K562 (cell line): Measurements from ENCODE around the gene NT5DC4. TPM values are rescaled to one million over a fixed set of nuclear protein-coding genes. Genes with fewer than 3 reads are reported as not detected.

Experiments
- ATAC-seq: fragments of 200-7000 bp; cut with Tn5 transposase; 3 replicates; pipeline ENCODE4 v1.9.1; 2020; ENCODE audit warnings: moderate library complexity
- BruUV-seq: library from RNA; stranded (reverse); fragments of 400-500 nt; replicated peaks from 2 replicates; lab custom pipeline; 2021; lab: Mats Ljungman, UMichigan
- CTCF ChIA-PET: fragments of 300-600 bp; formaldehyde crosslinking; extraction: SDS; loops from one replicate; lab custom pipeline; 2021; ENCODE audit warnings: low intra/inter-chr PET ratio; lab: Yijun Ruan, JAX
- POLR2A ChIA-PET: fragments of 300-600, 350-650 bp; sonication (Branson Sonifier 250); formaldehyde crosslinking; extraction: SDS; loops from one replicate; lab custom pipeline; 2021; ENCODE audit warnings: antibody characterized with exemption, inconsistent platforms; lab: Yijun Ruan, JAX
- DNase-seq, 4 experiments: peaks; one replicate each; pipeline versions ENCODE4 v3.0.0 to v3.0.0-alpha.2; 2011 to 2018; ENCODE audit warnings: low spot score in 3 of 4, mixed read lengths in 3 of 4; ENCODE audit errors: extremely low read depth in 1 of 4
- FAIRE-seq: peaks from 2 replicates; lab custom pipeline; 2011; peaks lifted over from hg19 to GRCh38; lab: Jason Lieb, UNC
- H2AFZ ChIP-seq: 2 replicates; pipeline ENCODE4 v1.6.0; 2011; ENCODE audit warnings: low read depth, low read length, control low read depth, inconsistent platforms
- H3K27ac ChIP-seq: fragments of 200-600 bp; 3 replicates; pipeline ENCODE4 v1.8.0; 2011; ENCODE audit warnings: low read depth, mild to moderate bottlenecking, control low read depth, inconsistent platforms, low read length, moderate library complexity, mixed read lengths; ENCODE audit errors: extremely low read depth
- H3K27me3 ChIP-seq, 2 experiments: fragments of 300-600 bp in 1 of 2; 2 replicates in 1 of 2; 3 replicates in 1 of 2; pipeline versions ENCODE4 v1.6.0 to v1.8.0; 2011; ENCODE audit warnings: inconsistent platforms in 2 of 2, low read length in 2 of 2, mild to moderate bottlenecking in 1 of 2, mixed read lengths in 1 of 2, moderate library complexity in 1 of 2; ENCODE audit not compliant: control insufficient read depth in 2 of 2, insufficient read depth in 2 of 2
- H3K36me3 ChIP-seq: fragments of 300-600 bp; 3 replicates; pipeline ENCODE4 v1.8.0; 2011; ENCODE audit warnings: mild to moderate bottlenecking, low read length, inconsistent platforms; ENCODE audit not compliant: control insufficient read depth, insufficient read depth
- H3K4me1 ChIP-seq, 2 experiments: fragments of 200-600 bp in 1 of 2; replicated peaks in 1 of 2; 2 replicates in 1 of 2; 3 replicates in 1 of 2; pipeline versions ENCODE4 v1.5.1 to v1.8.0; 2011; ENCODE audit warnings: inconsistent platforms in 2 of 2, low read length in 2 of 2, mild to moderate bottlenecking in 1 of 2, mixed read lengths in 1 of 2, moderate library complexity in 1 of 2; ENCODE audit not compliant: control insufficient read depth in 2 of 2, insufficient read depth in 2 of 2
- H3K4me2 ChIP-seq: 2 replicates; pipeline ENCODE4 v1.6.1; 2011; ENCODE audit warnings: low read length, control low read depth, inconsistent platforms, mixed read lengths; ENCODE audit not compliant: insufficient read depth
- H3K4me3 ChIP-seq: fragments of 200-600 bp; sonication (generic), shearing (Covaris generic); 2 replicates; pipeline ENCODE4 v1.5.1; 2016; ENCODE audit warnings: control low read depth, inconsistent platforms
- H3K79me2 ChIP-seq: fragments of 200-600 bp; 3 replicates; pipeline ENCODE4 v1.8.0; 2011; ENCODE audit warnings: low read length, inconsistent platforms; ENCODE audit not compliant: control insufficient read depth, insufficient read depth
- H3K9ac ChIP-seq, 2 experiments: 2 replicates each; pipeline versions ENCODE4 v1.6.0 to v1.6.1; 2011; ENCODE audit warnings: low read depth in 2 of 2, low read length in 2 of 2, control low read depth in 1 of 2, inconsistent platforms in 1 of 2, mild to moderate bottlenecking in 1 of 2, mixed read lengths in 1 of 2; ENCODE audit not compliant: insufficient read depth in 1 of 2
- H3K9me1 ChIP-seq: one replicate; pipeline ENCODE4 v1.6.0; 2011; ENCODE audit warnings: inconsistent platforms, mild to moderate bottlenecking, low read length, moderate library complexity; ENCODE audit not compliant: control insufficient read depth, insufficient read depth
- H3K9me3 ChIP-seq: replicated peaks from 2 replicates; pipeline ENCODE4 v1.5.1; 2011; ENCODE audit warnings: low read depth, low read length, inconsistent platforms; ENCODE audit not compliant: control insufficient read depth, insufficient read depth
- H4K20me1 ChIP-seq: replicated peaks from 2 replicates; pipeline ENCODE4 v1.6.1; 2011; ENCODE audit warnings: low read length, inconsistent platforms, mixed read lengths; ENCODE audit not compliant: control insufficient read depth, insufficient read depth
- CBFA2T3 ChIP-seq: fragments of 450-650 bp; IDR thresholded peaks from 2 replicates; pipeline ENCODE4 v1.6.1; 2017
- CBX3 ChIP-seq, 2 experiments: IDR thresholded peaks; 1 replicate in 1 of 2; 2 replicates in 1 of 2; pipeline ENCODE4 v1.6.1; 2012; ENCODE audit warnings: inconsistent platforms in 2 of 2, low read length in 2 of 2, borderline replicate concordance in 1 of 2, control low read depth in 1 of 2
- ETS1 ChIP-seq: conservative IDR thresholded peaks from 2 replicates; pipeline ENCODE4 v1.6.1; 2011; ENCODE audit warnings: low read depth, mild to moderate bottlenecking, low read length; ENCODE audit not compliant: control insufficient read depth
- GTF2A2 ChIP-seq: IDR thresholded peaks from 2 replicates; pipeline ENCODE4 v1.6.1; 2016; ENCODE audit warnings: mild to moderate bottlenecking, missing genetic modification characterization, missing compliant biosample characterization
- GTF2F1 ChIP-seq: IDR thresholded peaks from 2 replicates; pipeline ENCODE4 v1.6.1; 2011; ENCODE audit warnings: low read depth, low read length, improper control_type of control experiment
- HDAC2 ChIP-seq: fragments of 450-650 bp; IDR thresholded peaks from 2 replicates; pipeline ENCODE4 v1.6.1; 2016; ENCODE audit warnings: mild to moderate bottlenecking
- HMBOX1 ChIP-seq: sonication (generic); IDR thresholded peaks from 2 replicates; pipeline ENCODE4 v1.6.1; 2016
- MTA3 ChIP-seq: fragments of 450-650 bp; formaldehyde crosslinking; IDR thresholded peaks from 2 replicates; pipeline ENCODE4 v1.6.1; 2017; ENCODE audit warnings: mild to moderate bottlenecking, borderline replicate concordance
- PBX2 ChIP-seq, 2 experiments: IDR thresholded peaks in 1 of 2; conservative IDR thresholded peaks in 1 of 2; 2 replicates each; pipeline ENCODE4 v1.6.1; 2016; ENCODE audit warnings: low read depth in 2 of 2, mild to moderate bottlenecking in 1 of 2, missing compliant biosample characterization in 1 of 2, missing genetic modification characterization in 1 of 2, moderate library complexity in 1 of 2
- RFX7 ChIP-seq: fragments of 250-450 bp; sonication (Bioruptor Pico); IDR thresholded peaks from 2 replicates; pipeline ENCODE4 v1.5.1; 2021; ENCODE audit warnings: mild to moderate bottlenecking
- SAFB ChIP-seq: fragments of 200-400 bp; formaldehyde crosslinking; IDR thresholded peaks from 2 replicates; pipeline ENCODE4 v1.6.1; 2017; ENCODE audit warnings: low read depth, low read length, borderline replicate concordance
- SMARCB1 ChIP-seq: IDR thresholded peaks from 2 replicates; pipeline ENCODE4 v1.6.1; 2011; ENCODE audit warnings: improper control_type of control experiment, low read depth; ENCODE audit not compliant: insufficient read length
- SRSF1 ChIP-seq: fragments of 200-400 bp; formaldehyde crosslinking; IDR thresholded peaks from 2 replicates; pipeline ENCODE4 v1.6.1; 2017; ENCODE audit warnings: mild to moderate bottlenecking, low read depth, low read length, moderate library complexity
- WGBS: fragments of 100-300 bp; shearing (Covaris generic); methylation state at CpG from one replicate; pipeline ENCODE4 v1.1.6; 2016; ENCODE audit warnings: low coverage, mixed read lengths; ENCODE audit not compliant: insufficient coverage; ENCODE audit errors: missing lambda C conversion rate; 5-methylcytosine and 5-hydroxymethylcytosine counted together
- in situ Hi-C: fragments of 300-500 bp; cut with MboI; formaldehyde crosslinking; loops from 4 replicates; pipeline ENCODE4 v1.15.0; 2018; ENCODE audit warnings: inconsistent platforms, mixed read lengths
- intact Hi-C: fragments of 100-400 bp; cut with micrococcal nuclease; formaldehyde crosslinking; loops from 2 replicates; pipeline ENCODE4 v1.14.2; 2022
- polyA plus RNA-seq, 8 experiments: library from polyadenylated mRNA; depleted of rRNA in 4 of 8; stranded (reverse) in 5 of 8; unstranded in 3 of 8; fragments of >200 nt; fragmentation: Nextera tagmentation in 2 of 8; fragmentation: Illumina TruSeq in 1 of 8; extraction: Ambion mirVana in 2 of 8; extraction: Trizol in 1 of 8; gene quantifications; 2 replicates each; pipeline versions ENCODE4 v1.2.1 to v1.2.3, GENCODE V29; 2011 to 2014; ENCODE audit warnings: inconsistent platforms in 1 of 8, missing spikeins in 1 of 8
- total RNA-seq, 7 experiments: library from RNA; depleted of rRNA in 6 of 7; stranded (reverse); fragments of >200 nt in 6 of 7; fragmentation: Illumina TruSeq in 2 of 7; extraction: Trizol in 2 of 7; gene quantifications; 2 replicates each; pipeline versions ENCODE4 v1.2.1 to v1.2.3, GENCODE V29; 2011 to 2021; ENCODE audit warnings: low replicate concordance in 1 of 7

The NT5DC4 gene
- total and polyA plus RNA-seq, 9 of the 15 experiments (the other 6 are each of a cell fraction or from before 2014, with no cell fraction given) = 0.44 to 6.9 (median 2.5) TPM

GRCh38 chr2:112685271-112685884, 35.4 kb upstream of the NT5DC4 start (continued):
- TF ChIP-seq PBX2 (CRISPR knock-in tag; IDR thresholded peaks at IDR 0.05; ENCODE audit: low read depth) (no peak), PBX2 (tag; conservative IDR thresholded peaks at IDR 0.05; ENCODE audit: low read depth) (no peak)

GRCh38 chr2:112686348-112687217, 34.2 kb upstream of the NT5DC4 start:
- Histone ChIP-seq H2AFZ (peak overlapping the region; percentile 97), H3K27me3 (no peaks in the 10 kb centered on the region), H3K9ac (peak overlapping the region; percentile 79 to 88), H3K9me3 (no peaks in the 10 kb centered on the region), H3K79me2 (no peaks in the 10 kb centered on the region), H3K27ac (peak overlapping the region; percentile 93), H3K4me2 (peak overlapping the region; percentile 73), H3K4me1 (peaks cover 52 to 71% of the 10 kb centered on the region in 2 experiments), H3K9me1 (no peaks in the 10 kb centered on the region), H3K4me3 (no peak overlapping the region; the same call in 1 of the 2 replicates), H3K36me3 (no peaks in the 10 kb centered on the region), H4K20me1 (no peaks in the 10 kb centered on the region)
- peak; percentile 75 to 96 (median 85) for DNase-seq
- ChIA-PET POLR2A (interaction anchor here (0.6 to 3.5 kb wide), 10 partner anchors 11 to 44 kb away, joined by 3 to 14 read pairs (median 6); partner anchors contain the start of gene SLC20A1), CTCF (no interaction called here)
- in situ Hi-C loops (no loop called here), intact Hi-C loops (no loop called here)
- BruUV-seq = no TSS peak
- 22% methylated on average over 14 of the region's 15 CpGs for WGBS
- peak; percentile 82 for ATAC-seq
- peak; percentile 95 for FAIRE-seq
- TF ChIP-seq GTF2F1 = 0 out of 2 replicates have a peak, but pooled peaks have one; percentile 24
- TF ChIP-seq MTA3 = peak; percentile 73; the same call in 1 of the 2 replicates
- TF ChIP-seq SAFB = no peak
- TF ChIP-seq HDAC2 = 0 out of 2 replicates have a peak, but pooled peaks have one; percentile 77
- TF ChIP-seq SMARCB1 = no peak
- 0 out of 2 replicates have a peak, but pooled peaks have one; percentile 31 for TF ChIP-seq ETS1
- peak; percentile 71; the same call in 1 of the 2 replicates for TF ChIP-seq HMBOX1
- peak; percentile 74 for TF ChIP-seq CBFA2T3
- TF ChIP-seq GTF2A2 (tag) = no peak
- TF ChIP-seq CBX3 (IDR thresholded peaks at IDR 0.05; ENCODE audit: borderline replicate concordance in 1 of 2, low read length in 2 of 2) = no peak; a peak in 1 of 3 replicates
- TF ChIP-seq SRSF1 = no peak
- TF ChIP-seq RFX7 (CRISPR knock-in tag) = no peak
